Measurements from ENCODE around the gene NR2C2AP. TPM values are rescaled to one million over a fixed set of nuclear protein-coding genes. Genes with fewer than 3 reads are reported as not detected.

NR2C2AP gene
- total and polyA plus RNA-seq, 2 experiments from 2014 or later: 13.5 to 14.3 TPM

- Histone ChIP-seq H3K9me3 (ENCODE audit: low read depth) (no peaks in the 10 kb centered on the region), H3K4me2 (ENCODE audit: unreplicated experiment) (no peak overlapping the region), H3K4me3 (no peak overlapping the region), H3K27me3 (replicated peaks; ENCODE audit: insufficient read depth) (no peaks in the 10 kb centered on the region; the same call in 1 of the 2 replicates), H3K79me2 (ENCODE audit: insufficient read depth) (no peaks in the 10 kb centered on the region), H3K27ac (no peak overlapping the region), H3K9ac (no peak overlapping the region), H3K4me1 (ENCODE audit: insufficient read depth) (no peaks in the 10 kb centered on the region), H3F3A (ENCODE audit: insufficient read depth) (no peaks in the 10 kb centered on the region), H3K9me2 (ENCODE audit: insufficient read depth) (no peaks in the 10 kb centered on the region), H3K36me3 (ENCODE audit: low read depth) (no peaks in the 10 kb centered on the region), H4K20me1 (ENCODE audit: insufficient read depth) (no peaks in the 10 kb centered on the region), H2AFZ (no peak overlapping the region)
- no peak for DNase-seq
- TF ChIP-seq EZH2phosphoT487 (IDR thresholded peaks at IDR 0.05; ENCODE audit: insufficient read depth, low read depth) (no peak), EZH2 (IDR thresholded peaks at IDR 0.05; ENCODE audit: insufficient read depth, poor library complexity, severe bottlenecking) (no peak)
- 51 to 64% methylated on average over 21 of the region's 21 CpGs for WGBS, 2 experiments (ENCODE audit: low coverage in 1 of 2, low lambda C conversion rate in 2 of 2, missing lambda C conversion rate in 2 of 2)
- in situ Hi-C loops (cut with MboI): no loop called here
These were observed 15.7 kb upstream of the NR2C2AP start for GRCh38 chr19:19218911-19219310.

DNA sequence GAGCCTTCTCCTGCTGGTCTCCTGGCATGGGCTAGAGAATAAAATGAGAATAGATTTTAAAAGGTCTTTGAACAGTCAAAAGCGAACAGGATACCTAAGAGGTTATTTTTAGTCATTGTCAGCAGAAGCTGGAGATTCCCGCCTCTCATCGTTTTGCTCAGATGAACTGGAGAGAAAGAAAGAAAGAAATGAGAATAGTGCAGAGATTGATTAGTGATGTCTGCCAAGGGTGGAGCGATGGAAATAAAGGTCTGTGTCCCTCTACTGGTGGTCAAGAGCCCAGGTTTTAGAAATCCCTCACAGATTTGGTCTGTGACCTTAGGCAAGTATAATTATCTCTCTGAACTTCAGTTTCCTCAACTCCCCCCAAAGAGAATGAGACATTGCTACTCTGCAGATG is 13.9 kb upstream of the NR2C2AP start:
- peak; percentile 26 for DNase-seq
- in situ Hi-C loops (cut with MboI): no loop called here

DNA sequence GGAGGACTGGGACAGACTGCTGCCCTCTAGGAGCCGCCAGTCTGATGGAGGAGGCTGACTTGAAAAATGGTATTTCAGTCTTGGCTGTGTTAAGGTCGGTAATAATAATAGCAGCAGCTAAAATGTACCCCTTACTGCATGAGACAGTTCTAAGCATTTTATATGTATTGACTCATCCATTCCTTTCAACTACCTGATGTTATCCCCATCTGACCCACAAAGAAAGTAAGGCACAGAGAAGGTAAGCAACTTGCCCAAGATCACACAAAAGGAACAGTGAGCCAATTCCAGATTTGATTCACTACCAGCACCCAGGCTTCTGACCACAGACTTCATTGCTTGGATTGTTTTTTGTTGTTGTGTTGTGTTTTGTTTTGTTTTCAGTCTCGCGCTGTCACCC is 12.6 kb upstream of the NR2C2AP start:
- no peaks in the 10 kb centered on the region for H3K4me1 ChIP-seq (ENCODE audit: insufficient read depth)
- no peaks in the 10 kb centered on the region for H4K20me1 ChIP-seq (ENCODE audit: insufficient read depth)
- WGBS, 2 experiments (ENCODE audit: low coverage in 1 of 2, low lambda C conversion rate in 2 of 2, missing lambda C conversion rate in 2 of 2): 51 to 58% methylated on average over 4 of the region's 4 CpGs
- H3K27ac ChIP-seq: no peak overlapping the region
- in situ Hi-C loops (cut with MboI): no loop called here
- no peak overlapping the region for H2AFZ ChIP-seq
- TF ChIP-seq EZH2phosphoT487 (IDR thresholded peaks at IDR 0.05; ENCODE audit: insufficient read depth, low read depth) (no peak), EZH2 (IDR thresholded peaks at IDR 0.05; ENCODE audit: insufficient read depth, poor library complexity, severe bottlenecking) (no peak)
- H3K9me3 ChIP-seq (ENCODE audit: low read depth): no peaks in the 10 kb centered on the region
- DNase-seq: no peak
- H3K27me3 ChIP-seq (replicated peaks; ENCODE audit: insufficient read depth): peaks cover 20% of the 10 kb centered on the region
- H3K36me3 ChIP-seq (ENCODE audit: low read depth): no peaks in the 10 kb centered on the region
- H3K4me2 ChIP-seq (ENCODE audit: unreplicated experiment): no peak overlapping the region
- H3K79me2 ChIP-seq (ENCODE audit: insufficient read depth): no peaks in the 10 kb centered on the region
- no peak overlapping the region for H3K9ac ChIP-seq
- no peaks in the 10 kb centered on the region for H3F3A ChIP-seq (ENCODE audit: insufficient read depth)
- no peak overlapping the region for H3K4me3 ChIP-seq
- no peaks in the 10 kb centered on the region for H3K9me2 ChIP-seq (ENCODE audit: insufficient read depth)

More for the DNA sequence above, 13.9 kb upstream of the NR2C2AP start:
- Histone ChIP-seq H3K27ac (no peak overlapping the region), H3K36me3 (ENCODE audit: low read depth) (no peaks in the 10 kb centered on the region), H3K9ac (no peak overlapping the region), H3K9me2 (ENCODE audit: insufficient read depth) (no peaks in the 10 kb centered on the region), H3K4me1 (ENCODE audit: insufficient read depth) (no peaks in the 10 kb centered on the region), H2AFZ (no peak overlapping the region), H3K27me3 (replicated peaks; ENCODE audit: insufficient read depth) (peaks cover 11% of the 10 kb centered on the region), H4K20me1 (ENCODE audit: insufficient read depth) (no peaks in the 10 kb centered on the region), H3K4me3 (no peak overlapping the region), H3K79me2 (ENCODE audit: insufficient read depth) (no peaks in the 10 kb centered on the region), H3K9me3 (ENCODE audit: low read depth) (no peaks in the 10 kb centered on the region), H3F3A (ENCODE audit: insufficient read depth) (no peaks in the 10 kb centered on the region), H3K4me2 (ENCODE audit: unreplicated experiment) (no peak overlapping the region)
- WGBS, 2 experiments (ENCODE audit: low coverage in 1 of 2, low lambda C conversion rate in 2 of 2, missing lambda C conversion rate in 2 of 2): 9 to 13% methylated on average over 4 of the region's 4 CpGs
- TF ChIP-seq EZH2phosphoT487 (IDR thresholded peaks at IDR 0.05; ENCODE audit: insufficient read depth, low read depth) (no peak), EZH2 (IDR thresholded peaks at IDR 0.05; ENCODE audit: insufficient read depth, poor library complexity, severe bottlenecking) (no peak)

GRCh38 chr19:19214892-19215291 is 11.7 kb upstream of the NR2C2AP start:
- TF ChIP-seq EZH2 (IDR thresholded peaks at IDR 0.05; ENCODE audit: insufficient read depth, poor library complexity, severe bottlenecking) (no peak), EZH2phosphoT487 (IDR thresholded peaks at IDR 0.05; ENCODE audit: insufficient read depth, low read depth) (no peak)
- H3K79me2 ChIP-seq (ENCODE audit: insufficient read depth): no peaks in the 10 kb centered on the region
- H3K36me3 ChIP-seq (ENCODE audit: low read depth): no peaks in the 10 kb centered on the region
- no peaks in the 10 kb centered on the region for H3K4me1 ChIP-seq (ENCODE audit: insufficient read depth)
- no peaks in the 10 kb centered on the region for H4K20me1 ChIP-seq (ENCODE audit: insufficient read depth)
- in situ Hi-C loops (cut with MboI): no loop called here
- H3K27me3 ChIP-seq (replicated peaks; ENCODE audit: insufficient read depth): peaks cover 20% of the 10 kb centered on the region
- H3K9me3 ChIP-seq (ENCODE audit: low read depth): no peaks in the 10 kb centered on the region
- no peaks in the 10 kb centered on the region for H3K9me2 ChIP-seq (ENCODE audit: insufficient read depth)
- H3K4me3 ChIP-seq: no peak overlapping the region
- DNase-seq: peak; percentile 56
- no peak overlapping the region for H3K4me2 ChIP-seq (ENCODE audit: unreplicated experiment)
- no peaks in the 10 kb centered on the region for H3F3A ChIP-seq (ENCODE audit: insufficient read depth)
- no peak overlapping the region for H3K27ac ChIP-seq
- H3K9ac ChIP-seq: no peak overlapping the region
- 0 to 4% methylated on average over 5 to 8 of the region's 8 CpGs for WGBS, 2 experiments (ENCODE audit: low coverage in 1 of 2, low lambda C conversion rate in 2 of 2, missing lambda C conversion rate in 2 of 2)
- H2AFZ ChIP-seq: no peak overlapping the region

DNA sequence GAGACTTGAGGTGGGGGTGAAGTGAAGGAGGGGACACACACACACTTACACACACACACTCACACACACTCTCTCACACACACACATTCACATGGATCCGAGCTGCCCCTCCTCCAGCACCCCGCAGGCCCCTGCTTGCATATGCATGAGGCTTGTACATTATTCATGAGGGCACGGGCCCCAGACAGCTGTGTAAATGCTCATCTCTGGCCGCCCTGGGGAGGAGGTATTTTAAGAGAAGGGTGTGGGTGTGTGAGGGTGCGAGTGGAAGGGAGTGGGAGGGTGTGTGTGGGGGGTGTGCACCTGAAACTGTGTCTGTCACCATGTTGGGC is 10.9 kb upstream of the NR2C2AP start:
- Histone ChIP-seq H3K27ac (no peak overlapping the region), H3K36me3 (ENCODE audit: low read depth) (no peaks in the 10 kb centered on the region), H2AFZ (no peak overlapping the region), H3K79me2 (ENCODE audit: insufficient read depth) (no peaks in the 10 kb centered on the region), H3F3A (ENCODE audit: insufficient read depth) (no peaks in the 10 kb centered on the region), H4K20me1 (ENCODE audit: insufficient read depth) (no peaks in the 10 kb centered on the region), H3K9me2 (ENCODE audit: insufficient read depth) (no peaks in the 10 kb centered on the region), H3K27me3 (replicated peaks; ENCODE audit: insufficient read depth) (peaks cover 20% of the 10 kb centered on the region), H3K9me3 (ENCODE audit: low read depth) (no peaks in the 10 kb centered on the region), H3K4me3 (no peak overlapping the region), H3K4me2 (ENCODE audit: unreplicated experiment) (no peak overlapping the region), H3K9ac (no peak overlapping the region), H3K4me1 (ENCODE audit: insufficient read depth) (no peaks in the 10 kb centered on the region)
- 4 to 8% methylated on average over 5 of the region's 5 CpGs for WGBS, 2 experiments (ENCODE audit: low coverage in 1 of 2, low lambda C conversion rate in 2 of 2, missing lambda C conversion rate in 2 of 2)
- DNase-seq: no peak
- no peak for TF ChIP-seq EZH2 (IDR thresholded peaks at IDR 0.05; ENCODE audit: insufficient read depth, poor library complexity, severe bottlenecking)
- in situ Hi-C loops (cut with MboI): no loop called here

Measured in GM23248 (cell line).